HG02981 (cell line): ENCODE data around the gene VAC14.

Experiments used
- ATAC-seq: cut with Tn5 transposase; IDR thresholded peaks from one replicate; pipeline ENCODE4 v1.9.1; 2021; ENCODE audit warnings: mild to moderate bottlenecking, moderate library complexity; ENCODE audit not compliant: unreplicated experiment

VAC14 gene

GRCh38 chr16:70694088-70694867, 106.7 kb downstream of the VAC14 start:
- no peak for ATAC-seq

GRCh38 chr16:70692873-70693671, 107.9 kb downstream of the VAC14 start:
- no peak for ATAC-seq

GRCh38 chr16:70692130-70692872, 108.7 kb downstream of the VAC14 start:
- no peak for ATAC-seq

DNA sequence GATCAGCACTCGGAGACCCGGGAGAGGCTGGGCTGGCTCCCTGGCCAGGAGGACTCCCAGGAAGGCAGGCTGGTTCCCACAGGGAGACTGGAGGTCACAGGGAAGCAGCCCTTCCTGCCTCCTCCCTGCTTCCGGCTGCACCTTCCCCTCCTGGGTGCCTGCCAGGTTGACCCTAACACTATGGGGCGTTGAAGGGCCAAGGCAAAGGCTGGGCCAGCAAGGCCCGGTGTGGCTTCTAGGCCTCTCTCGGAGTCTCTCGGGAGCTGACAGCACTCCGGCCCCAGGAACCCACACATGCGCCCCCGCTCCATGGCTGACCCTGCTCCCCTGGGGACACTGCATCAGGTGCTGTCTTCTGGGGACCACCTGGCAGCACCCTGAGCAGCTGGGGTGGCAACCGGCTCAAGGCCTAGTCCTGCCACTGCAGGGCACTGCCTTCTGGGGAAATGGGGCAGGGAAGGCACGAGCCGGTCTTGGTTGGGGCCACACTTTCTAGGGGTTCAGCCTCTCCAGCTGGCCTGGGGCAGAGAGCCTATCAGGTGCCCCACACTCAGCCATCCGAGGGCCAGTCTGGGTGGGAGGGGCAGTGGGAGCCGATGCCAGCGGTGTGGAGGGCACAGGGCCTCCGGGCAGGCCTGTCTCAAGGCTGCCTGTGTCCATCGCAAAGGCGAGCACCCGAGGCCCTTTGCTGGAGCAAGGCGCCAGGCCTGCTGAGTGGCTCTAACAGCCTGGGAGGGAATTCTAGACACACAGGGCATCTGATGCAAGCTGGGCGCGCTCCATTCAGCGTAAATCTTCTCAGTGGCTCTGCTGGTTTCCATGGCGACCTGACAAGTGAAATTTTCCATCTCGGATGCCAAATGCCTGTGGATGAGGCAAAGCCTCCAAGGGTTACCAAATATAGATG, 109.5 kb downstream of the VAC14 start:
- ATAC-seq, result no peak

DNA sequence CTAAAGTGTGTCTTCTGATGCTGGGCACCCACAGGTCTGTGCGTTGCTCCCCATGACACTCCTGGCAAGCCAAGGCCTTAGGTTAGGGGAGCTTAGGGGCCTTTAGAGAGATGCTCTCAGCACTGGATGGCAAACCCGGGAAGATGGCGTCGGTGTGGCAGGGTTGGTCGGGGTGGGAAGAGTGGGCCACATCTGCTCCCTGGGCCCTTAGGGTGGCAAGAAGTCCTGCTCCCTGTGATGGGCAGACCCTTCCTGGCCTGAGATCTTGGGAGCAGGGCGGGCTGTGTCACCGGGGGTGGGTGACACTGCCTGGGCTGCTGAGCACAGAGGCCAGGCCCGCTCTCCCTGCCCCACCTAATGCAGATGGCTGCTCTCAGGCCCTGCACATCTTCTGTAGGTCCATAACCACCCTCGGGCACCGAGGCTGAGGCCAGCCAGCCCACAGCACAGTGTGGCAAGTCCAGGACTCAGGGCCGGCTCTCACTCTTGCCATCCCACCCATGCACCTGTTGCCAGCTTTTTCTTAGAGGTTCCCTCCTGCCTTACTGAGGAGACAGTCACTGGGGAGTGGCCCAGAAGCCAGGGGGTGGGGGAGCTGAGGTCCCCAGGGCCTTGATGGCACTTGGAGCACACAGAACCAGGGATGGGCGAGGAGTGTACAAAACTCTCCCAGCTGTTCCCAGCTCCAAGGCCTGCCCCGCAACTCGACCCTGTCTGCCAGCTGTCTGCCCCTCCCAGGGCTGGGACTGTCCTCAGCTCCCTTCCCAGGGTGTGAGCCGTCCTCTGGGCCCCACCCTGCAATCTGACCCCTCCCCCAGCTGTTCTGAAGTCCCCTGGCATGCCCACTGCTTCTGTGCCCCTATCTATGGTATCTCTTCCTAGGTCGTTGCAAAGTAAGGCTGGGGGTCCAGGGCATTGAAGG, 110.7 kb downstream of the VAC14 start:
- ATAC-seq, result no peak

DNA sequence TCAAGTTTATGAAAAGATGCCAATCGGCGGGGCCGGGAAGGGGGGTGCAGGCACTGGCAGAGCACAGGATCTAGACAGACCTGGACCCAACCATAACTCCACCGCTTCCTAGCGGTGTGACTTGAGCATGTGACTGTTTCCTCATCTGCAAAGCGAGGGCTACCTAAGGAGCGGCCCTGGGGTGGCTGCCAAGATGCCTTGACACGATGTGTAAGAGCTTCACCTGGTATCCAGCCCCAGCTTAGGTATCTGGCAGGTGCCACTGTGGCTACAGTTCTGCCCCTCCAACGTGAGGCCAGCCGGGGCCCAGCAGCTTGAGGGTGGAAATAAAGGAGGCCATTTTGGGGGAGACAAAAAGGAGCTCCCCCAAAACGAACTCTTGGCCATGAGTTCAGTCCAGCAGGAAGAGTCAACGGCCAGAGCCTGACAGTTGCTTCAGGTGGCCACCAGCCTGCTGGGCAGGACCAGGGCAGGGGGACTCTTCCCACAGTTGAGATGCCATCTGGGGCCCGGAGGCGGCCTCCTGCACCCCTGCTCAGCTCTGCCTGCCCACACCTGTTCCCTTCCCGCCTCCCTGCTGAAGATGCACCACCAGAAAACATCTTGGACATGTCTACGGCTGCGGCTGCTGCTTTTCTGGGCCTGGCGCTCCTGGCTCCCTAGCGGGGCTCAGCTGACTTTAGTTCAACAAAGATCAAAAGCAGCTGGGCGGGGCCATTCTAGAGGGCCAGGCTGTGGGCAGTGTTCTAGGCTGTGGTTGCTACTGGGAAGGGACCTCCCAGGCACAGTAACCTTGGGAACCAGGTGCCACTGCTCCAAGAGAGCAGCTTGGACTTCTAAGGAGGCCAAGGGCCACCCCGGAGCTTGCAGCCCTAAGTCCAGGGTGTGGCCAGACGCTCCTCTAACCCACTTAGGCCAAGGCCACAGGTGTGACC, 111.7 kb downstream of the VAC14 start:
- no peak for ATAC-seq

GRCh38 chr16:70688246-70688742, 112.7 kb downstream of the VAC14 start:
- ATAC-seq, result no peak

DNA sequence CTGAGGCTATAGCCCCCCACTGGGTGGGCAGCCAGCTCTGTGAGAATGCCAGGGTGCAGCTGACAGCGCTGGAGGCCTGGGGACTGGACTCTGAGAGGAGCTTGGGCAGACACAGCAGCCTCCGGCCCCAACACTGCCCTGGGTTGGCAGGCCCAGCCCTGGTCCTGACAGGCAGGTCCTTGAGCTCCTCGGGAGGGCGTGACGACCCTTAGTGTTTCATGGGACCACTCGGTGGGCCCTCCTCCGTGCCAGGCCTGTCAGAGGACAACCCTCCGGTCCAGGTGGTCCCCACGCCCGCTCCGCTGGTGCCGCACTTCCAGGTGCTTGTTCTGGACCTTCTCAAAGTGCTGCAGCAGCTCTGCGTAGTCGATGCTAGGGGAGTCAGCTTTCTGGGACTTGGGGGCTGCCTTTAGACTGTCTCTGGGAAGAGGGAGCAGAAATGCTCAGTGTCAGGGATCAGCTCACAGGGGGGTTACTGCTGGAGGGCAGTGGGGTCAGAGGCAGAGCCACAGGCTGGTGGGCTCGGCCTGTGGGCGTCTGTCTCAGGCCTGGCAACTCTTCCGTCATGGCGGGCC, 113.2 kb downstream of the VAC14 start:
- no peak for ATAC-seq

GRCh38 chr16:70687102-70687511, 113.9 kb downstream of the VAC14 start:
- no peak for ATAC-seq

DNA sequence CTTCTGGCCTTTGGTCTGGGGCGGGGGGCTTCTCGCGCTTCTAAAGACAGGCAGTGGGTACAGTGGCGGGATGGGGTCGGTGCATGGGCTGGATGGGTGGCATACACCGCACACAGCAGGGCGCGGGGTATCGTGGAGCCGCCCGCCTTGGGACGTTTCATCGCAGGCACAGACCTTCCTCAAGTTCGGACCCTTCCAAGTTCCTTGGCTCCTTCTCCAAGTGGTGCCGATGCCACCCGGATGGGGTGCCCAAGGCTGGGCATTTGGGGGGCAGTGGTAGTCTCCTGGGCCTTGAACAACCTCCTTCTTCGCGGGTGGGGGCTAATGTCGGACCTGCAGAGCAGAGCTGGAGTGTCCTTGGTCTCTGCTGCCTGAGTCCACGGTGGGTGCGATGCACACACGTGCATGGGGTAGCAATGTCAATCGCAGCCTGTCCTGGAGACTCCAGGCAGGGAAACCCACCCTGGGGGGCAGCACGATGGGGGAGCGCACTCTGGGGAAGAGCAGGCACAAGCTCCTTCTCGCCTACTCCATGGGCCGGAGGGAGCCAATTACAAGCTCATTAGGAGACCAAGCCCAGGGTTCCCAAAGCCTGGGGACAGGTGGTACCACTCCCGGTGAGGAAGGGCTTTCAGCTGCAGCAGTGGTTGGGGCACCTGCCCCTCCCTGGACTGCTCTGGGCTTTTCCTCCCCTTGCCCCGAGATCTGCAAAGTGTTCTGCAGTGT, 114.4 kb downstream of the VAC14 start:
- no peak for ATAC-seq

- no peak for ATAC-seq
Measured at GRCh38 chr16:70685938-70686375, 115.0 kb downstream of the VAC14 start, which contains the start of gene MTSS2. MTSS2 (minus strand) TSS chr16:70686053; CDS start chr16:70685791, 262 bp downstream.

DNA sequence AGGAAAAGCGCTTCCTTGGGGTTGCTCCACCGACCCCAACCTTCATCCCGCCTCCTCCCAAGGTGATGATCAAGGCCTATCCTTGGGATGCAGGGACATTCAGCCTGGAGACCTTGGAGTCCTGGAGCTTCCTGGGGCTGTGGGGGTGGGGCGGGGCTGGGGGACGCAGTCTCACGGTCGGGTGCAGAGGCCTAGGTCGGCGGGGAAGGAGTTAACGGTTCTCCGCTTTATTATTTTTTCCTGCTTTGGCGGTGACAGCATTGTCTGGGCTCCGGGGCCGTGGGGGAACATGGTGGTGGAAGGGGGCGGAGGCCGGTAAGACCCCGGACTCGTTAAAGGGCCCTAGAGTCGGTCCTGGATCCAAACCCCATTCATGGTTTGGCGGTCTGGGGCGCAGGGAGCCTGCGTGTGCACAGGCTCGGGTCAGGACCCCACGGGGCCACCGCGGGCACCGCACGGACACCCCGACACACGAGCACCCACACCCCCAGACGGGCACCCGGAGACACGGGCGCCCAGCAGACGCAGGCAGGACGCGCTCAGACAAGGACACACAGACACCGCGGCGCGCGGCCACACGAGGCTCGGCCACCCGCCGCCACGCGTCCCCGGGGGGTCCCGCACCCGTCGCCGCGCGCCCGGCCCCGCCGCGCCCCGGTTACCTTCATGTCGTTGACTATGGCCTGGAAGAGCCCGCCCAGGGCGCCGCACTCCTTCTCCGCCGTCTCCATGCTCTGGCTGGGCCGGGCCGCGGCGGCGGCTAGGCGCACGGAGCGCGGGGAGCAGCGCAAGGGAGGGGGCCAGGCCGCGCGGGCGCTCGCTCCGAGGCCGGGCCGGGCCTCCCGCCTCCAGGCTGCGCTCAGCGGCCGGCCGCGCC, 115.7 kb downstream of the VAC14 start:
- no peak for ATAC-seq

- ATAC-seq, result no peak
Measured at GRCh38 chr16:70684146-70685060, 116.6 kb downstream of the VAC14 start.

DNA sequence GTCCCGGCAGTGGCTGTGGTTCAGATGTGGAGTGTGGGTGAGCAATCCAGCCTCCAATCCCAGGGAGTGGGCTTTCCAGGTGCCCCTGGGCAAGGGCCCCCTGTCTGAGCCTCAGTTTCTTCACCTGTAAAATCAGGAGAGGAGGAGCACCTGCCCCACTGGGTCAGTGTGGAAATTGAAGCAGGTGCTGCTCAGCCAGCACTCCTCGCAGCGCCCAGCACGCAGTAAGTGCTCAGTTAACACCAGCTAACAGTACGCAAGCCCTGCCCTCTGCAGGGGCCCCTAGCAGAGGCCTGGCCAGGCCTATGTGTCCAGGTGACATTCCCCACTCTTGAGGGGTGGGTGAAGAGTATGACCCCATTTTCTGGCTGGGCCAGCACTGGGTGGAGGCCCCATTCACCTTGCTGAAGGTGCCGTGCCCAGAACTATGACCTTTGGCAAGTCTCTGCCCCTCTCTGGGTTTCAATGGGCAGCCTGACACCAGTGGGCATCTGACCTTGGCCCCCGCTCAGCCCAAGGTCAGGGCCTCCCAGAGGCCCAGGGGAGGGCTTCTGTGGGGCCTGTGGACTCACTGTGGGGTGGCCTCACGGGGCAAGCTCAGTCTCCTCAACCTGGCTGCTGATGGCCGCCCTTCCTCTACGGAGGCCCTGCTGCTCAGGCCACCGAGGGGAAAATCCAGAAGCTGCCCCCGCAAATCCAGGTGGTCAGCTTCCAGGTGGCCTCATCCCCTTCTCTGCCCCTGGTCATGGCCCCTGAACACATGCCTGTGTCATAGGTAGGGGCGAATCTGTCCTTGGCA, 117.6 kb downstream of the VAC14 start:
- no peak for ATAC-seq
